ENCODE results near the gene FARS2.

GRCh38 chr6:5639193-5639592 lies 377.9 kb downstream of the FARS2 start:
- TF ChIP-seq CTCF (IDR thresholded peaks at IDR 0.05) (no peak), POLR2A (IDR thresholded peaks at IDR 0.05) (no peak), EP300 (IDR thresholded peaks at IDR 0.05) (no peak), POLR2AphosphoS5 (IDR thresholded peaks at IDR 0.05) (no peak)
